ENCODE data around the gene ATP6AP2.
"Not testable (repeated sequence)": the region's sequence is repeated elsewhere in the genome, so short reads cannot be mapped to it uniquely, and the experiment has no call there.

ATP6AP2 gene

GRCh38 chrX:40576291-40576690 is 4.5 kb upstream of the ATP6AP2 start:
- DNase-seq = no peak

GRCh38 chrX:40578039-40578695 is 2.6 kb upstream of the ATP6AP2 start:
- peak; percentile 33 for DNase-seq

- peak; percentile 52 for DNase-seq
Observed at GRCh38 chrX:40579141-40579540, 1.6 kb upstream of the ATP6AP2 start.

GRCh38 chrX:40579900-40580536 is 752 bp upstream of the ATP6AP2 start:
- DNase-seq = no peak

DNA sequence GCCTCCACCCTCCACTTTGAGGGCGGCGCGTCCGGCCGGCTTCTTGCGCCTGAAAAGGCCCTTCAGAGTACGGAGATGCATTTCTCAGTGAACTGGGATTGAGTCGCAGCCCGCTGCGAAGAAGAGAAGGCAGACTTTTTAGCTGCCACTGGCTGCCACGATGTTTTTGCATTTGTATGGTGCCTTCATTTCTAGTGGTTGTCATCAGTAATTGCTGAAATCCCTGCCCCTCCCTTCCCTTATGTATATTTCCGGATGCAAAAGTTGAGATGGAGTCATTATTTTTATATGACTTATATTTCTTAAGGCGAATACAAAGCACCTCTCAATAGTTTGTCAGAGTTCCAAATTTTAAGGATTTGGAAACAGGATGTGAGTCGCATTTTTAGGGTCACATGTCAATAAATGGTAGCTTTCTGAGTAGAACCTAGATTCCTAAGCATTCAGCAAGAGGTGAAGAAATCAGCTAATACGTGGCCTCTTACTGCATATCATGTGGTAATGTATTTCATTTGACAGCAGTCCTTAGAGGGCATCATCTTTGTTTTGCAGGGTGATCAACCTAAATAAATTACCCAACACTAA is 658 bp downstream of the ATP6AP2 start:
- DNase-seq = peak; percentile 67

- not testable (repeated sequence) for DNase-seq
Observed at GRCh38 chrX:40582178-40582577, 1.4 kb downstream of the ATP6AP2 start.

GRCh38 chrX:40582811-40583210 is 2.0 kb downstream of the ATP6AP2 start:
- DNase-seq = peak; percentile 51

GRCh38 chrX:40587623-40588022 is 6.9 kb downstream of the ATP6AP2 start:
- not testable (repeated sequence) for DNase-seq

DNA sequence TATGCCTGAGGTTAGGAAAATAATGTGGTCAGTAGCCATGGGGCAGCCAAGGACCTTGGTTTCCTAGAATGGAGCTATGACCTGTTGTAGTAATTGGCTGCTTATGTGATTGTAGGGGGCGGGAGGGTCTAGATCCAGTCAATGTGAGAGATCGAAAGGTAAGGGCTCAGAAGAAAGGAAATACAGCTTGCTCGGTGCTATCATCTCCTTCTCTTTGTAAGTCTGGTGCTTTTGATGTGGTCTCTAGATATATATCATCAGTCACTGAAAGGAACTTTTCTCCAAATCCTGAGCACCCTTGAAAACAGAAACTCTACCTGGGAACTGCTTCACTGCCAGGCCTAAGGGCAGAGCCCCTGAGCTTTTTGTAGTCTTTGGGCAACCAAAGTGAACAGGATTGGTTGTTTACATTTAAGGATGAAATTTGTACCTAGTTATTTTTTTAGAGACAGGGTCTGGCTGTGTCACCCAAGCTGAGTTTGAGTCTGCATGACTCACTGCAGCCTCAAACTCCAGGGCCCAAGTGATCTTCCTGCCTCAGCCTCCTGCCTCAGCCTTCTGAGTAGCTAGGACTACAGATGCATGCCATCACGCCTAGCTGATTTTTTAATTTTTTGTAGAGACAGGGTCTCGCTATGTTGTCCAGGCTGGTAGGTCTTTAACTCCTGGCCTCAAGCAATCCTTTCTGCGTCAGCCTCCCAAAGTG is 9.0 kb downstream of the ATP6AP2 start:
- not testable (repeated sequence) for DNase-seq

DNA sequence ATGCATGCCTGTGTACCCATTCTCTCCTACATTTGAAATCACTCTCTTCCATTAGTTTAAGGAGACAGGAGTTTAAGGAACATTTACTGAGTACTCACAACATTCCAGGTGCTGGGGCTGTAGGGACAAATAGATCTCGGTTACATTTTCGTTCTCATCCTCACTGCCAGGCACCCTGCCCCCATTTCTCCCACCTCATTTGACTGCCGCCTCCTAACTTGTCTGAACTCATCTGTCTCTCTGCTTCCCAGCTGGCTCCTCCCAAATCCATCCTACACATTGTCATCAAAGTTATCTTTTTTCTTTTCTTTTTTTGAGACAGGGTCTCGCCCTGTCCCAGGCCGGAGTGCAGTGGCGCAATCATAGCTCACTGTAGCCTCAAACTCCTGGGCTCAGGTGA is 22.7 kb downstream of the ATP6AP2 start:
- DNase-seq = no peak

GRCh38 chrX:40607381-40607780 is 26.6 kb downstream of the ATP6AP2 start:
- no peak for DNase-seq

GRCh38 chrX:40612511-40612910 is 31.7 kb downstream of the ATP6AP2 start:
- no peak for DNase-seq

DNA sequence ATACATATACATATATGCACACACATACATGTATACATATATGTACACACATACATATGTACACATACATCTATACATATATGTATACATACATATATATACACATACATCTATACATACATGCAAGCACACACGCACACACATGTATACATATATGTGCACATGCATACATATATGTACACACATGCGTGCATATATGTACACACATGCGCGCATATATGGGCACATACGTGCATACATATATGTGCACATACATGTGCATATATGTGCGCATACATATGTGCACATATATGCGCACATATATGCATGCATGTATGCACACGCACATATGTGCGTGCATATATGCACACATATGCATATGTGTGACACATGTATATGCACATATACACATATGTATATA is 35.2 kb downstream of the ATP6AP2 start:
- no peak for DNase-seq

DNA sequence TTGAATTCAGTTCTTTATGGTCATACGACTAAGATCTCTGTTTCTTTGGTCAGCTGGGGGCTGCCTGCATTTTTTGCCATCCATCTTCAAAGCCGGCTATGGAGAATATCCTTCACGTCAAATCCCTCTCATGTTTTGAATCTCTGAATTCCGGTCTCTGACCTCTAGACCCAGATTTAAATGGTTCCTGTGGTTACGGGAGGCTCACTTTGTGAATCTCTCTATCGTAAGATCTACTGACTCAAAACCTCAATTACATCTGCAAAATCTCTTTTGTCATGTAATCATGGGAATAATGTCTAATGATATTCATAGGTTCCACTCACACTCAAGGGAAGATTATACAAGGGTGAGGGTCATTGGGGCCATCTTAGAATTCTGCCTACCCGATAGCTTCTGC is 36.8 kb downstream of the ATP6AP2 start:
- DNase-seq = no peak

DNA sequence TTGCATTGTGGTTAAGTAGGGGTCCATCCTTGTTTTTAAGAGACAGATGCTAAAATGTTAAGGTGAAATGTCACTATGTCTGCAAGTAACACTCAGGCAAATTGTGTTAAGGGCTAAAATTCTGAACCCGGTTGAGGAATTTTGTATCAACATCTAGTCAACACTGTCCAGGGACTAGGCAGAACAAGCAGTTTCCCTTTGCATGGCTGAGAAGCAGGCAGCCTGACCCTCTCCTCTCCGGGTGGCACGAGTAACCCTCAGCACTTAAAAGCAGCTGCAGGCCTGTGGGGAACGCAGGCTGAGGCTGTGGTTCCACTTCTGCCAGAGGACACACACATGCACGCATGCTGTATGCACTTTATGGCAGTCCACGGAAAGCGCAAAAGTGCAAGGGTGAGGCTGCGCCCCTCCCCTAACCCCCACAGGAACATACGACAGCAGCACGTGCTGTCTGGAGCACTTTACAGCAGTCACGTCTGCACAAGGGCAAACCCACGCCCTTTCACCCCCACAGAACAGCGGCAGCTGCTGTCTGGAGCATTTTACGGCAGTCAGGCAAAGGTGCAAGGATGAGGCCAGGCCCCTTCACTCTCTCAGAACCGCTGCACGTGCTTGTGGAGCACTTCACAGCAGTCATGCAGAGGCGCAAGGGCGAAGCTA is 41.8 kb downstream of the ATP6AP2 start:
- DNase-seq = no peak

DNA sequence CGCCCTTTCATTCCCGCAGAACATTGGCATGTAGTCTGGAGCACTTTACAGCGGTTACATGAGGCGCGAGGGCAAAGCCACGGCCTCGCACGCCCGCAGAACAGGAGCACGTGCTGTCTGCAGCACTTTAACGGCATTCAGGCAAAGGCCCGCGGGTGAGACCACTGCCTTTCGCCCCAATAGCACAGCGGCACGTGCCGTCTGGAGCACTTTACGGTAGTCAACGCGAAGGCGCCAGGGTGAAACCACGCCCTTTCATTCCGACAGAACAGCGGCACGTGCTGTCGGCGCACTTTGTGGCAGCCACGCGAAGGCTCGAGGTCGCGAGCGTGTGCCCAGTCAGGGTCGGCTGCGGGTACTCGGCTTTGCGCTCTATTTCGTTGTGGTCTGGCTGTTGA is 42.4 kb downstream of the ATP6AP2 start, which contains the start of gene MPC1L:
TSS of gene MPC1L (plus strand) at position 290 of the 398 bp plus-strand sequence. CDS start 138 bp downstream, outside the sequence.
- no peak for DNase-seq

GRCh38 chrX:40623665-40624064 is 42.9 kb downstream of the ATP6AP2 start:
- DNase-seq = no peak

- no peak for DNase-seq
Observed at GRCh38 chrX:40625294-40625693, 44.5 kb downstream of the ATP6AP2 start.

GRCh38 chrX:40628506-40628905 is 47.7 kb downstream of the ATP6AP2 start:
- DNase-seq = peak; percentile 18

GRCh38 chrX:40632199-40632598 is 51.4 kb downstream of the ATP6AP2 start:
- DNase-seq = no peak

DNA sequence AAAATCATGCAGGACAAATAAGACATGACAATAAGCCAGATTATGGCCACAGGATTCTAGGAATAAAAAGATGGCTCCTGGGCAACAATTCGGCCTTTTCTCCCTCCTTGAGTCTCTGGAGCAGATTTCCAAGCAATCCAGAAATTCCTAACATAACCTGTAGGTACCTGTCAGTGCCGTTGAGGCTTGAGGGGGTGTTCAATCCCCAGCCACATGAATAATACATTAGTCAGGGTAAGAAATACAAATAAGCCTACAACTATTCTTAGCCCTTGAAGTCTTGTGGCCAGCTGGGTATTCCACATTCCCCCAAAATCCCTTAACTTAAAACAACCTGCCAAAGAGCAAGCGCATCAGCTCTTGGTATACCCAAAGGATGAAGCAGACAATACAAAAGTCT is 56.9 kb downstream of the ATP6AP2 start:
- no peak for DNase-seq

DNA sequence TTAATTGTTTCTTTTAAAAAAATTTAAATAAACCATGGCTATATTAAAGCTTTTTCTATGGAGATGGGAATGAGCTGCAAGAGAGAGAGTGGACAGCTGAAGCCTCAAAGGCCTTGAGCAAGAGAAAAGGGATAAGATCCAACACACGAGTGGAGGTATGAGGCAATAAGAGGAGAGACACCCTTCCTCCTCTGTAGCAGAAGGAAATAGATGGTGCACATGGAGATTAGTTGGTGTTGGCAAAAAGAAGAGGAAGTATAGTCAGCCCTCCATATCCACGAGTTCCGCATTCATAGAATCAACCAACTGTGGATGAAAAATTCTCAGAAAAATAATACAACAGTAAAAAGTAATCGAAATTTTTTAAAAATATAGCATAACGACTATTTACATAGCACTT is 63.4 kb downstream of the ATP6AP2 start:
- peak; percentile 82 for DNase-seq

GRCh38 chrX:40644821-40645358 is 64.1 kb downstream of the ATP6AP2 start:
- DNase-seq = peak; percentile 85

All from suppressor macrophage treated with lipopolysaccharide for 4 hours (primary cell).